HUES6 (cell line): ENCODE measurements around the gene MATK.

Experiments
- H3K27ac ChIP-seq: 2 replicates; pipeline ENCODE4 v1.7.0; 2013; ENCODE audit warnings: low read depth, mild to moderate bottlenecking, low read length, inconsistent platforms
- H3K27me3 ChIP-seq: 2 replicates; pipeline ENCODE4 v1.6.1; 2013; ENCODE audit warnings: low read length; ENCODE audit not compliant: control insufficient read depth, insufficient read depth
- H3K36me3 ChIP-seq: 2 replicates; pipeline ENCODE4 v1.6.1; 2013; ENCODE audit warnings: low read length; ENCODE audit not compliant: control insufficient read depth, insufficient read depth
- H3K4me1 ChIP-seq: 2 replicates; pipeline ENCODE4 v1.6.1; 2013; ENCODE audit warnings: low read length; ENCODE audit not compliant: control insufficient read depth, insufficient read depth
- H3K4me3 ChIP-seq: 2 replicates; pipeline ENCODE4 v1.5.1; 2013; ENCODE audit warnings: low read depth, low read length
- H3K9ac ChIP-seq: one replicate; pipeline ENCODE4 v1.6.1; 2013; ENCODE audit warnings: mild to moderate bottlenecking, low read length
- H3K9me3 ChIP-seq: 2 replicates; pipeline ENCODE4 v1.6.1; 2013; ENCODE audit warnings: low read depth, low read length; ENCODE audit not compliant: control insufficient read depth, insufficient read depth

Gene MATK

GRCh38 chr19:3785938-3786824 lies at the start of gene MATK:
Gene MATK, minus strand, starts transcription at chr19:3786381. Its CDS starts 1,246 bp downstream, at chr19:3785135.
- H3K4me3 ChIP-seq: peak within 1 kb of the TSS; percentile 71

DNA sequence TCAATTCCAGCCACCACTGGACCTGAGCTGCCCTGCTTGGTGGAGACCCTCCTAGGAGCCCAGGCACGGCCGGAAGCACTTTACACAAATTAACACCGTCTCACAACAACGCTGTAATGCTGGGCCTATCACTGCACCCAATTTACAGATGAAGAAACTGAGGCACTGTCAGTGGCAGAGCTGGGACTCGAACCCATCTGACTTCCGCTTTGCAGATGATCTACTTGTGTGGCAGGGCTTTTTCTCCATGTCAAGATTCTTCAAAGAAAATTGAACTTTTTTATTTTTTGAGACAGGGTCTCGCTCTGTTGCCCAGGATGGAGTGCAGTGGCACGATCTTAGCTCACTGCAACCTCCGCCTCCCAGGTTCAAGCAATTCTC lies 48.9 kb upstream of the MATK start:
- Histone ChIP-seq H3K4me1 (no peaks in the 10 kb centered on the region; the same call in 1 of the 2 replicates), H3K36me3 (no peaks in the 10 kb centered on the region), H3K4me3 (no peak overlapping the region), H3K27me3 (no peaks in the 10 kb centered on the region), H3K27ac (no peak overlapping the region), H3K9ac (no peak overlapping the region), H3K9me3 (peaks cover 11% of the 10 kb centered on the region)

More at GRCh38 chr19:3785938-3786824, at the start of gene MATK:
- Histone ChIP-seq H3K9me3 (peaks cover 15% of the 10 kb centered on the region), H3K36me3 (peaks cover 8% of the 10 kb centered on the region; the same call in 1 of the 2 replicates), H3K27me3 (peaks cover 45% of the 10 kb centered on the region), H3K27ac (no peak within 1 kb of the TSS), H3K4me1 (peaks cover 9% of the 10 kb centered on the region; the same call in 1 of the 2 replicates), H3K9ac (peak within 1 kb of the TSS; percentile 65)

- H3K4me3 ChIP-seq: no peak overlapping the region
- no peak overlapping the region for H3K9ac ChIP-seq
- peaks cover 11% of the 10 kb centered on the region for H3K9me3 ChIP-seq
- no peaks in the 10 kb centered on the region for H3K27me3 ChIP-seq
- H3K27ac ChIP-seq: no peak overlapping the region
- no peaks in the 10 kb centered on the region for H3K36me3 ChIP-seq
- H3K4me1 ChIP-seq: no peaks in the 10 kb centered on the region; the same call in 1 of the 2 replicates
Observed at GRCh38 chr19:3834349-3835054, 48.3 kb upstream of the MATK start.

DNA sequence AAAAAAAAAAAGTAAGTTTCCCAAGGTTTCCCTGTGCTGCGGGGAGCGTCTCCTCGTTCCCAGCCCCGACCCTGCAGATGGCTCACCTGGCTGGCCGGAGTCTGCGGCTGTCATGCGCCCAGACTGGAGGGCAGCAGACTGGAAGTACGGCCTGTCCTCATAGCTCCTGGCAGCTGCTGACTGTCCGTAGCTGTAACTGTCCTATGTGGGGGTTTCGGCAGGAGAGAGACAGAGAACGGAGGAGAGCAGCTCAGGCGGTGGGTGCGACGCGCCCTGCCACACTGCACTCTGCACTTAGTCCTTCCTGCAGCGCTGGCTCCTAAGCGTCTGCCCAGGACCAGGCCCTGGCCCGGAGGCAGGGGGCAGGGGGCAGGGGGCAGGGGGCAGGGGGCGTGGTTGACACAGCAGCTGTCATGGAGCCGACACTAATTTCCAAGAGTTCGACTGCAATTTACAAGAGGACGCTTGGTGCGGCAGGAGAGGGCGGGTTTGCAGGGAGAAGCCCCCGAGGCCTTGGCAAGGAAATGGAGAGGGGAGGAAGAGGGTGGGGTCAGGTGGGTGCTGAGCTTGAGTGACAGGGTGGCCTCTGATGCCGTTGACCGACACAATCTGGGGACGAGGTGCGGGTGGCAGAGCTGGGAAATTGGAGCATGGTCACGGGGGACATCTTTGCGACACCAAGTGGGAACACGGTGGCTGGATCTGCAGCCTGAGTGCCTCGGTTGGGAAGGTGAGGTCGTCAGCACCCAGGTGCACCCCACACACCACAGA lies 47.6 kb upstream of the MATK start:
- Histone ChIP-seq H3K4me1 (no peaks in the 10 kb centered on the region; the same call in 1 of the 2 replicates), H3K4me3 (no peak overlapping the region), H3K9me3 (peaks cover 11% of the 10 kb centered on the region), H3K27ac (no peak overlapping the region), H3K27me3 (no peaks in the 10 kb centered on the region), H3K9ac (no peak overlapping the region), H3K36me3 (no peaks in the 10 kb centered on the region)

DNA sequence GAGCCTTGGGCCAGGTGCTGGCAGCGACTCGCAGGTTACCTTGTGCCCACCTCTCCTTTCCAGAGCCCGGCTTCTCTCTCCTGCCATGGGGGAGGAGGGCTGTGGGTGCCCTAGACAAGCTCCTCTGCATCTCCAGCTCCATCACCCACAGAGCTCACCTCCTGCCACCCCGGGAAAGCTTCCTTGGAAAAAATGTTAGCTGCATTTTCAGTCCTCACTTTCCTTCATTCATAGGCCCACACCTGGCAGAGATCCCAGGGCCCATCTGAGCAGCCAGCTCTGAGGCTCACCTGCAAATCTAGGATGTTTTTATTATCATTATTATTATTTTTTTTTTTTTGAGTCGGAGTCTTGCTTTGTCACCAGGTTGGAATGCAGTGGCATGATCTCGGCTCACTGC lies 45.8 kb upstream of the MATK start:
- Histone ChIP-seq H3K9ac (no peak overlapping the region), H3K9me3 (no peaks in the 10 kb centered on the region), H3K4me3 (no peak overlapping the region), H3K27me3 (no peaks in the 10 kb centered on the region), H3K4me1 (no peaks in the 10 kb centered on the region; the same call in 1 of the 2 replicates), H3K27ac (no peak overlapping the region), H3K36me3 (no peaks in the 10 kb centered on the region)

DNA sequence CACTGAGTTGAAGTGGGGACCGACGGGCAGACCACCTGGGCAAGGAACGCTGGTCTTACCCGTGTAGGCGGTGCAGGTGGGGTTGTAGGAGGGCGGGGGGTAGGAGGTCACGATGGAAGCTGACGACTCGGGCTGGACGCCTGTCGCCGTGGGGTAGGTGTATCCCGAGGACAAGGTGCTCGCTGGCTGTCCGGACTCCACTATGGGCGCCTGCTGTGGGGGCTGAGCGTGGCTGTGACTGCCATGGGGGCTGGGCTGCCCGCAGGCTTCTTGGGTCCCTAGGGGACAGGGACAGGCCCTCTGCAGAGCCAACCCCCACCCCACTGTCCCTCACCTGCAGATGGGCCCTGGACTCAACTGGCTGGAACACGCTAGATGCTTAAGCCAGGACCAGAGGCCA lies 45.4 kb upstream of the MATK start:
- no peak overlapping the region for H3K9ac ChIP-seq
- H3K4me1 ChIP-seq: no peaks in the 10 kb centered on the region; the same call in 1 of the 2 replicates
- H3K36me3 ChIP-seq: no peaks in the 10 kb centered on the region
- no peak overlapping the region for H3K4me3 ChIP-seq
- no peaks in the 10 kb centered on the region for H3K9me3 ChIP-seq
- H3K27me3 ChIP-seq: no peaks in the 10 kb centered on the region
- H3K27ac ChIP-seq: no peak overlapping the region

GRCh38 chr19:3830621-3831589 lies 44.7 kb upstream of the MATK start:
- H3K9me3 ChIP-seq: no peaks in the 10 kb centered on the region
- H3K4me3 ChIP-seq: no peak overlapping the region
- H3K27ac ChIP-seq: no peak overlapping the region
- H3K27me3 ChIP-seq: no peaks in the 10 kb centered on the region
- H3K36me3 ChIP-seq: no peaks in the 10 kb centered on the region
- H3K4me1 ChIP-seq: no peaks in the 10 kb centered on the region; the same call in 1 of the 2 replicates
- no peak overlapping the region for H3K9ac ChIP-seq

- H3K27me3 ChIP-seq: 0 out of 2 replicates have a peak, but pooled peaks cover 4% of the 10 kb centered on the region
- no peak overlapping the region for H3K27ac ChIP-seq
- no peak overlapping the region for H3K9ac ChIP-seq
- no peaks in the 10 kb centered on the region for H3K36me3 ChIP-seq
- H3K4me3 ChIP-seq: no peak overlapping the region
- no peaks in the 10 kb centered on the region for H3K9me3 ChIP-seq
- H3K4me1 ChIP-seq: no peaks in the 10 kb centered on the region
Observed at GRCh38 chr19:3827306-3827705, 41.1 kb upstream of the MATK start.

DNA sequence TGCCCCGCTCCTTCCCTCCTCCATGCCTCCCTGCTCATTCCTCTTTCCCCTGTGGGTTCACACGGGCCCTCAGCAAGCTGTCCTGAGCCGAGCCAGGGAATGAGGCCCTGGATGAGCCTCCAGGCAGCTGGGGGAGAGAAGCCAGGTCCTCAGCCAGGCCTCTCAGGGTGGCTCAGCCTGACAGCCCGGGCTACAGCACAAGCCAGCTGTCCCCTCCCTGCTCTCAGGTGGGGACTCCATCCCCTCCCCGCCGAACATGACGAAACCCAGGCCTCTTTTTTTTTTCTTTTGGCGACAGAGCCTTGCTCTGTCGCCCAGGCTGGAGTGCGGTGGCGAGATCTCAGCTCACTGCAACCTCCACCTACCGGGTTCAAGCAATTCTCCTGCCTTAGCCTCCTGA lies 40.0 kb upstream of the MATK start:
- H3K9me3 ChIP-seq: no peaks in the 10 kb centered on the region
- H3K9ac ChIP-seq: no peak overlapping the region
- H3K4me1 ChIP-seq: no peaks in the 10 kb centered on the region
- H3K4me3 ChIP-seq: no peak overlapping the region
- no peaks in the 10 kb centered on the region for H3K36me3 ChIP-seq
- no peak overlapping the region for H3K27ac ChIP-seq
- H3K27me3 ChIP-seq: 0 out of 2 replicates have a peak, but pooled peaks cover 4% of the 10 kb centered on the region
